B cell (primary cell): ENCODE measurements around the gene ANKLE1. TPM values are rescaled to one million over a fixed set of nuclear protein-coding genes. Genes with fewer than 3 reads are reported as not detected.

ENCODE experiments used
- ATAC-seq: fragments of 200-7000 bp; cut with Tn5 transposase; one replicate; pipeline ENCODE4 v1.10.0; 2021; ENCODE audit warnings: low read depth, mild to moderate bottlenecking, moderate number of reproducible peaks, moderate library complexity
- CTCF ChIA-PET: fragments of 350-600 bp; sonication (Branson Sonifier 250); formaldehyde crosslinking; loops from one replicate; lab custom pipeline; 2021; ENCODE audit warnings: antibody characterized with exemption, inconsistent platforms; lab: Charles Lee
- POLR2A ChIA-PET: fragments of 350-600 bp; sonication (Branson Sonifier 250); formaldehyde crosslinking; loops from one replicate; lab custom pipeline; 2021; ENCODE audit warnings: antibody characterized with exemption; lab: Charles Lee
- DNase-seq: peaks from one replicate; pipeline ENCODE4 v3.0.0; 2013
- H2AFZ ChIP-seq: 2 replicates; pipeline ENCODE4 v1.6.1; 2012; ENCODE audit warnings: mild to moderate bottlenecking, low read depth, low read length; ENCODE audit not compliant: insufficient read depth, poor library complexity, severe bottlenecking
- H3K27ac ChIP-seq, 2 donors: 1 replicate in 1 of 2; 2 replicates in 1 of 2; pipeline ENCODE4 v1.5.1; 2012 to 2013; ENCODE audit warnings: low read length in 2 of 2, mild to moderate bottlenecking in 2 of 2, moderate library complexity in 1 of 2
- H3K27me3 ChIP-seq, 4 experiments: fragments of 200-600 bp in 1 of 4; sonication (generic) in 1 of 4; replicated peaks in 1 of 4; 1 replicate in 2 of 4; 2 replicates in 2 of 4; pipeline versions ENCODE4 v1.6.1 to v1.7.0; 2013 to 2016; ENCODE audit warnings: low read length in 3 of 4, mild to moderate bottlenecking in 2 of 4, mixed read lengths in 1 of 4, moderate library complexity in 1 of 4; ENCODE audit not compliant: insufficient read depth in 4 of 4, control insufficient read depth in 3 of 4; ENCODE audit errors: control extremely low read depth in 1 of 4
- H3K36me3 ChIP-seq, 2 experiments: replicated peaks in 1 of 2; 1 replicate in 1 of 2; 2 replicates in 1 of 2; pipeline versions ENCODE4 v1.6.1 to v1.7.1; 2013; ENCODE audit warnings: low read length in 1 of 2; ENCODE audit not compliant: insufficient read depth in 2 of 2, control insufficient read depth in 1 of 2; ENCODE audit errors: control extremely low read depth in 1 of 2, extremely low read depth in 1 of 2
- H3K4me1 ChIP-seq, 2 donors: fragments of 200-600 bp in 1 of 2; sonication (generic) in 1 of 2; 1 replicate in 1 of 2; 2 replicates in 1 of 2; pipeline versions ENCODE4 v1.5.1 to v1.6.1; 2013 to 2017; ENCODE audit warnings: low read length in 2 of 2; ENCODE audit not compliant: control insufficient read depth in 2 of 2, insufficient read depth in 2 of 2
- H3K4me2 ChIP-seq: replicated peaks from 2 replicates; pipeline ENCODE3; 2012; ENCODE audit warnings: mild to moderate bottlenecking, low read depth, low read length; ENCODE audit not compliant: poor library complexity, severe bottlenecking
- H3K4me3 ChIP-seq, 5 experiments: fragments of 200-600 bp in 1 of 5; sonication (generic) in 1 of 5; 1 replicate in 3 of 5; 2 replicates in 2 of 5; pipeline versions ENCODE4 v1.5.1 to v1.7.0; 2011 to 2016; ENCODE audit warnings: low read length in 4 of 5, mild to moderate bottlenecking in 4 of 5, low read depth in 2 of 5, control low read depth in 1 of 5, moderate library complexity in 1 of 5; ENCODE audit not compliant: insufficient read depth in 1 of 5; ENCODE audit errors: control extremely low read depth in 1 of 5, extremely low read depth in 1 of 5
- H3K79me2 ChIP-seq: fragments of 200-600 bp; sonication (generic); one replicate; pipeline ENCODE4 v1.6.0; 2016; ENCODE audit warnings: low read length; ENCODE audit not compliant: control insufficient read depth, insufficient read depth
- H3K9ac ChIP-seq: fragments of 200-600 bp; sonication (generic); 2 replicates; pipeline ENCODE4 v1.6.1; 2017; ENCODE audit warnings: mild to moderate bottlenecking, low read length, moderate library complexity
- H3K9me3 ChIP-seq, 3 donors: one replicate each; pipeline versions ENCODE4 v1.6.1 to v1.7.1; 2013; ENCODE audit warnings: low read length in 2 of 3; ENCODE audit not compliant: control insufficient read depth in 2 of 3, insufficient read depth in 1 of 3; ENCODE audit errors: control extremely low read depth in 1 of 3
- H4K20me1 ChIP-seq: 2 replicates; pipeline ENCODE4 v1.6.0; 2012; ENCODE audit warnings: mild to moderate bottlenecking, low read length; ENCODE audit not compliant: insufficient read depth, control insufficient read depth, poor library complexity, severe bottlenecking
- H3K27ac Mint-ChIP-seq: one replicate; pipeline ENCODE4 v1.8.0; 2021; ENCODE audit warnings: mixed read lengths
- H3K27me3 Mint-ChIP-seq: one replicate; pipeline ENCODE4 v1.8.0; 2021; ENCODE audit warnings: mixed read lengths
- H3K4me1 Mint-ChIP-seq: one replicate; pipeline ENCODE4 v1.8.0; 2021; ENCODE audit warnings: mixed read lengths
- H3K4me3 Mint-ChIP-seq: one replicate; pipeline ENCODE4 v1.8.0; 2021; ENCODE audit warnings: mixed read lengths
- H3K9me3 Mint-ChIP-seq: one replicate; pipeline ENCODE4 v1.8.0; 2022; ENCODE audit warnings: mixed read lengths; ENCODE audit not compliant: insufficient read depth
- CTCF ChIP-seq: fragments of 200-600 bp; IDR thresholded peaks from one replicate; pipeline ENCODE4 v1.8.0; 2022; ENCODE audit warnings: antibody characterized with exemption, mild to moderate bottlenecking
- EZH2 ChIP-seq: IDR thresholded peaks from 2 replicates; pipeline ENCODE4 v1.6.1; 2012; ENCODE audit warnings: borderline replicate concordance, low read depth, mild to moderate bottlenecking, moderate library complexity, low read length; ENCODE audit not compliant: insufficient read depth, poor library complexity, severe bottlenecking
- WGBS: methylation state at CpG from one replicate; pipeline ENCODE4 v1.1.5; 2013; ENCODE audit warnings: missing lambda C conversion rate; ENCODE audit not compliant: insufficient coverage; 5-methylcytosine and 5-hydroxymethylcytosine counted together
- intact Hi-C: fragments of 100-400 bp; cut with micrococcal nuclease; formaldehyde crosslinking; loops from one replicate; pipeline ENCODE4 v1.10.0; 2022
- polyA plus RNA-seq: library from polyadenylated mRNA; depleted of rRNA; stranded (reverse); fragments of >200 nt; gene quantifications from 2 replicates; pipeline ENCODE4 v1.2.3, GENCODE V29; 2012
- total RNA-seq, 2 donors: library from RNA; stranded (reverse); fragments of 120-200 nt in 1 of 2; gene quantifications; 1 replicate in 1 of 2; 2 replicates in 1 of 2; pipeline versions ENCODE4 v1.2.3 to v1.2.4, GENCODE V29; 2013 to 2022

ANKLE1 gene
- total and polyA plus RNA-seq, 2 donors (not counting 1 experiment from before 2014, with no cell fraction given) = 6.2 to 7.6 TPM

DNA sequence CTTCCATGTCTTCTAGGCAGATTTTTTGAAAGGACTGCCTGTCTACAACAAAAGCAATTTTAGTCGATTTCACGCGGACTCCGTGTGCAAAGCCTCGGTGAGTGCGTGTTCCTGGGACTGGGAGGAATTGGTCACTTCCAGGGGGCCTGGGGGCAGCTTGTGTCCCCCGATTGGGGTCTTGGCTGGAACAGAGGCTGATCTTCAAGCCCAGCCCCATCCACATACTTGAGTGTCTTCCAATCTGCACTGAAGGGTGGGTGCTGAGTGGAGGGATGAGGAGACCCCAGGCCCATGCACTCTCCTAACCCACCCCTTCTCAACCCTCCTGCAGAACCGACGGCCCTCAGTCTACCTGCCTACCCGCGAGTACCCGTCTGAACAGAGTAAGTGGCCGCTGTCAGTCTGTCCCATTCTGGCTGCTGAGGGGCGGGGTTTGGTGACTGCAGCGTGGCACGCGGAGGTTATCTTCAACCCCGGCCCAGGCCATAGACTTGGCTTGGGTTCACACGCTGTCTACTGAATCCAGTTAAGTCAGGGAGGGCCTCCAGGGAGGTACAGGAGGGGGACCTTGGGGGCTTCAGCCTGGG lies 32.4 kb downstream of the ANKLE1 start:
- ATAC-seq (no peak), DNase-seq (peak; percentile 13)
- Mint-ChIP-seq H3K4me1 (peaks cover 18% of the 10 kb centered on the region), H3K27ac (no peak overlapping the region), H3K27me3 (no peaks in the 10 kb centered on the region), H3K4me3 (no peak overlapping the region), H3K9me3 (no peaks in the 10 kb centered on the region)
- TF ChIP-seq CTCF (no peak), EZH2 (no peak)
- H2AFZ ChIP-seq = no peak overlapping the region
- H3K4me3 ChIP-seq = no peak overlapping the region
- no peak overlapping the region for H3K27ac ChIP-seq
- 99% methylated on average over 18 of the region's 19 CpGs for WGBS
- peaks cover 0 to 25% of the 10 kb centered on the region in 2 experiments for H3K36me3 ChIP-seq
- no peaks in the 10 kb centered on the region for H3K9me3 ChIP-seq
- peaks cover 9 to 13% of the 10 kb centered on the region in 2 donors for H3K4me1 ChIP-seq
- H3K27me3 ChIP-seq = no peaks in the 10 kb centered on the region
- ChIA-PET CTCF (interaction anchor here (0.6 kb wide), 1 partner anchor 1163 kb away, joined by 5 read pairs; no protein-coding TSS in a partner anchor), POLR2A (no interaction called here)
- H3K4me2 ChIP-seq = no peak overlapping the region
- intact Hi-C loops = no loop called here
- H3K79me2 ChIP-seq = peaks cover 50% of the 10 kb centered on the region
- H3K9ac ChIP-seq = no peak overlapping the region
- peaks cover 67% of the 10 kb centered on the region for H4K20me1 ChIP-seq

- H3K27ac Mint-ChIP-seq = no peak overlapping the region
- no peak for TF ChIP-seq CTCF
- no peak for TF ChIP-seq EZH2
- no peak for ATAC-seq
- ChIA-PET POLR2A (interaction anchor here (0.6 to 0.7 kb wide), 2 partner anchors 13 to 14 kb away, joined by 5 read pairs; no protein-coding TSS in a partner anchor), CTCF (no interaction called here)
- H3K27me3 Mint-ChIP-seq = no peaks in the 10 kb centered on the region
- no peak for DNase-seq
- Histone ChIP-seq H3K4me1 (peaks cover 0 to 2% of the 10 kb centered on the region in 2 donors), H2AFZ (no peak overlapping the region), H3K4me2 (no peak overlapping the region), H3K36me3 (peaks cover 0 to 30% of the 10 kb centered on the region in 2 experiments), H3K27me3 (no peaks in the 10 kb centered on the region), H3K27ac (no peak overlapping the region), H3K9me3 (no peaks in the 10 kb centered on the region), H3K79me2 (peaks cover 10% of the 10 kb centered on the region), H3K4me3 (no peak overlapping the region), H4K20me1 (peaks cover 43% of the 10 kb centered on the region), H3K9ac (no peak overlapping the region)
- H3K4me1 Mint-ChIP-seq = no peaks in the 10 kb centered on the region
- 72% methylated on average over 5 of the region's 6 CpGs for WGBS
- no peaks in the 10 kb centered on the region for H3K9me3 Mint-ChIP-seq
- H3K4me3 Mint-ChIP-seq = no peak overlapping the region
- intact Hi-C loops = no loop called here
Observed at GRCh38 chr19:17318966-17319365, 37.3 kb downstream of the ANKLE1 start.
